ENCODE results near the gene MYO7A. TPM values are rescaled to one million over a fixed set of nuclear protein-coding genes. Genes with fewer than 3 reads are reported as not detected.

Gene MYO7A
- total RNA-seq, 1 donor from 2014 or later = 11.6 TPM

- H3K4me1 Mint-ChIP-seq (ENCODE audit: low read depth, unreplicated experiment) = peaks cover 12% of the 10 kb centered on the region
- H3K9me3 Mint-ChIP-seq (ENCODE audit: unreplicated experiment) = peaks cover 4% of the 10 kb centered on the region
- H3K36me3 Mint-ChIP-seq (ENCODE audit: unreplicated experiment) = no peaks in the 10 kb centered on the region
- no peak overlapping the region for H3K4me3 Mint-ChIP-seq (ENCODE audit: unreplicated experiment)
- no peak for TF ChIP-seq CTCF (IDR thresholded peaks at IDR 0.05; ENCODE audit: partially characterized antibody, unreplicated experiment)
- DNase-seq = no peak
- peaks cover 19% of the 10 kb centered on the region for H3K27me3 Mint-ChIP-seq (ENCODE audit: unreplicated experiment)
- no peak overlapping the region for H3K27ac Mint-ChIP-seq (ENCODE audit: unreplicated experiment)
Observed at GRCh38 chr11:77108436-77108835, 19.6 kb upstream of the MYO7A start.

GRCh38 chr11:77109236-77110019, 18.6 kb upstream of the MYO7A start:
- peaks cover 15% of the 10 kb centered on the region for H3K27me3 Mint-ChIP-seq (ENCODE audit: unreplicated experiment)
- peak overlapping the region; percentile 77 for H3K27ac Mint-ChIP-seq (ENCODE audit: unreplicated experiment)
- H3K4me1 Mint-ChIP-seq (ENCODE audit: low read depth, unreplicated experiment) = peaks cover 7% of the 10 kb centered on the region
- peak overlapping the region; percentile 20 for H3K4me3 Mint-ChIP-seq (ENCODE audit: unreplicated experiment)
- H3K9me3 Mint-ChIP-seq (ENCODE audit: unreplicated experiment) = peaks cover 2% of the 10 kb centered on the region
- DNase-seq = peak; percentile 38
- H3K36me3 Mint-ChIP-seq (ENCODE audit: unreplicated experiment) = no peaks in the 10 kb centered on the region
- TF ChIP-seq CTCF (IDR thresholded peaks at IDR 0.05; ENCODE audit: partially characterized antibody, unreplicated experiment) = no peak

- no peak for TF ChIP-seq CTCF (IDR thresholded peaks at IDR 0.05; ENCODE audit: partially characterized antibody, unreplicated experiment)
- Mint-ChIP-seq H3K9me3 (ENCODE audit: unreplicated experiment) (peaks cover 2% of the 10 kb centered on the region), H3K27ac (ENCODE audit: unreplicated experiment) (no peak overlapping the region), H3K36me3 (ENCODE audit: unreplicated experiment) (no peaks in the 10 kb centered on the region), H3K27me3 (ENCODE audit: unreplicated experiment) (peaks cover 15% of the 10 kb centered on the region), H3K4me3 (ENCODE audit: unreplicated experiment) (no peak overlapping the region), H3K4me1 (ENCODE audit: low read depth, unreplicated experiment) (peaks cover 7% of the 10 kb centered on the region)
- DNase-seq = no peak
Observed at GRCh38 chr11:77110836-77111235, 17.2 kb upstream of the MYO7A start.

- no peak for DNase-seq
Observed at GRCh38 chr11:77111277-77111676, 16.8 kb upstream of the MYO7A start.

More at GRCh38 chr11:77111277-77111676, 16.8 kb upstream of the MYO7A start:
- no peak for TF ChIP-seq CTCF (IDR thresholded peaks at IDR 0.05; ENCODE audit: partially characterized antibody, unreplicated experiment)
- Mint-ChIP-seq H3K27ac (ENCODE audit: unreplicated experiment) (no peak overlapping the region), H3K27me3 (ENCODE audit: unreplicated experiment) (peaks cover 15% of the 10 kb centered on the region), H3K4me3 (ENCODE audit: unreplicated experiment) (no peak overlapping the region), H3K36me3 (ENCODE audit: unreplicated experiment) (no peaks in the 10 kb centered on the region), H3K9me3 (ENCODE audit: unreplicated experiment) (peaks cover 2% of the 10 kb centered on the region), H3K4me1 (ENCODE audit: low read depth, unreplicated experiment) (peaks cover 7% of the 10 kb centered on the region)

All from glutamatergic neuron (in vitro differentiated cells).